GM18520 (cell line): ENCODE measurements around the gene DSE.
"Not testable (repeated sequence)": the region's sequence is repeated elsewhere in the genome, so short reads cannot be mapped to it uniquely, and the experiment has no call there.

Experiments used
- ATAC-seq: cut with Tn5 transposase; IDR thresholded peaks from one replicate; pipeline ENCODE4 v1.9.1; 2021; ENCODE audit not compliant: unreplicated experiment

The DSE gene

GRCh38 chr6:116370760-116371119 lies at the start of gene DSE:
Gene DSE, plus strand, starts transcription at chr6:116370947. Its CDS starts 28,304 bp downstream, at chr6:116399251.
- peak; percentile 52 for ATAC-seq

GRCh38 chr6:116321933-116322332 lies 48.8 kb upstream of the DSE start:
- ATAC-seq: not testable (repeated sequence)

GRCh38 chr6:116323863-116324262 lies 46.9 kb upstream of the DSE start:
- ATAC-seq: no peak

DNA sequence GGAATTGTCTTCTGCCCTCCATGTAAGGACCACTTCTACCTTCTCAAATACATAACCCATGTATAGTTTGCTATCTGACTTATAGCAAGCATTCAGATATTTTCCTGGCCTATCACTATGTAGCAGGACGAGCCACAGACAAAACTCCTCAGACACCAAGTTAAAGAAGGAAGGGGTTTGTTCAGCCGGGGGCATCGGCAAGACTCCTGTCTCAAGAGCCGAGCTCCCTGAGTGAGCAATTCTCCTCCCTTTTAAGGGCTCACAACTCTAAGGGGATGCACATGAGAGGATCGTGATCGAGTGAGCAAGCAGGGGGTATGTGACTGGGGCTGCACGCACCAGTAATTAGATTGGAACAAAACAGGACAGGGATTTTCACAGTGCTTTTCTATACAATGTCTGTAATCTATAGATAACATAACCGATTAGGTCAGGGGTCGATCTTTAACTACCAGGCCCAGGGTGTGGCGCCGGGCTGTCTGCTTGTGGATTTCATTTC lies 45.1 kb upstream of the DSE start:
- ATAC-seq: not testable (repeated sequence)

GRCh38 chr6:116326181-116326671 lies 44.5 kb upstream of the DSE start:
- ATAC-seq: no peak

GRCh38 chr6:116326996-116327395 lies 43.8 kb upstream of the DSE start:
- no peak for ATAC-seq

- ATAC-seq: no peak
Measured at GRCh38 chr6:116327803-116328527, 42.8 kb upstream of the DSE start.

- no peak for ATAC-seq
Measured at GRCh38 chr6:116328528-116328903, 42.2 kb upstream of the DSE start.

GRCh38 chr6:116329156-116329555 lies 41.6 kb upstream of the DSE start:
- no peak for ATAC-seq

GRCh38 chr6:116330511-116330910 lies 40.2 kb upstream of the DSE start:
- ATAC-seq: no peak

DNA sequence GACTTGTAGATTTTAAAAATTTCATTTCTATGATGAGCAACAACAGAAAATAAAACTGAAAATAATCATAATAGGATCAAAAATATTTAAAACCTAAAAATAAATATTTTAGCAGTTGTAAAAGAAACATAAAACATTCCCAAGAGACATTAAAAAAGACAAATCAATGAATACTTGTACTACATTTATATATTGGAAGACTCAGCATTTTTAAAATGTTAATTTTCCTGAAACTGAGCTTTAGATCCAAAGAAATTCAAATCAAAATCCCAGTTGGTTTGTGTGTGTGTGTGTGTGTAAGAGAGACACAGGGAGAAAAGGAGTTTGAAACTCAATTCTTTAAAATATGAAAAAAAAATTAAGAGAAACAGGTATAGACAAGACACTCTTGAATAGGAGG lies 38.7 kb upstream of the DSE start:
- ATAC-seq: no peak

GRCh38 chr6:116334638-116335409 lies 35.9 kb upstream of the DSE start:
- not testable (repeated sequence) for ATAC-seq

DNA sequence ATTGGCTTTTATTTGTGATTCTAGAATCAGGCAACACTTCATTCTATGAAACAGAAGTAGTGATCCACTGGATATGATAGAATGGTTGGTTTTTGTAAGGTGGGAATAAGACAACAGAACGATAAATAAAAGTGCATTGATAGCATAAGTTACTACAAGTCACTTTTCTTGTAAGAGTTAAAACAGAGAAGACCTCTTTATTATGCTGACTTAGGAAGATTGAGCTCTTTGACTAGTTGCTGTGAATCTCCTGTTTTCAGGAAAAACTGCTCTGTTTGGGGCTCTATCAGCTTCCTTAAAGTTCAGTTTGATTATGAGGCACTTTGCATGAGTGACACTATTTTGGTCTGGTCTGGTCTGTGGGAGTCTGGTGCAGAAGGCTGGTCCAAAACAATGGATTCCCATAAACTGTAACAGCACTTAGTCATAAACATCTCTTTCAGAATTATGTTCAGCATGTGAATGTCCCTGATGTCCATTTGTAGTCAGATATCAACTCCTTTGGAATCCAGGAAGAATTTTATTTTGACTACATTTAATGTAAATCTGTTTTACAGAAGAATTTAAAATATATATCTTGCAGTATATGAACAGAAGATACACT lies 35.0 kb upstream of the DSE start:
- no peak for ATAC-seq

GRCh38 chr6:116338943-116339342 lies 31.8 kb upstream of the DSE start:
- no peak for ATAC-seq

DNA sequence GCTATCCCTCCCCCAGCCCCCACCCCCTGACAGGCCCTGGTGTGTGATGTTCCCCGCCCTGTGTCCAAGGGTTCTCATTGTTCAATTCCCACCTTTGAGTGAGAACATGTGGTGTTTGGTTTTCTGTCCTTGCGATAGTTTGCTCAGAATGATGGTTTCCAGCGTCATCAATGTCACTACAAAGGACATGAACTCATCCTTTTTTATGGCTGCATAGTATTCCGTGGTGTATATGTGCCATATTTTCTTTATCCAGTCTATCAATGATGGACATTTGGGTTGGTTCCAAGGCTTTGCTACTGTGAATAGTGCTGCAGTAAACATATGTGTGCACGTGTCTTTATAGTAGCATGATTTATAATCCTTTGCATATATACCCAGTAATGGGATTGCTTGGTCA lies 30.1 kb upstream of the DSE start:
- not testable (repeated sequence) for ATAC-seq

DNA sequence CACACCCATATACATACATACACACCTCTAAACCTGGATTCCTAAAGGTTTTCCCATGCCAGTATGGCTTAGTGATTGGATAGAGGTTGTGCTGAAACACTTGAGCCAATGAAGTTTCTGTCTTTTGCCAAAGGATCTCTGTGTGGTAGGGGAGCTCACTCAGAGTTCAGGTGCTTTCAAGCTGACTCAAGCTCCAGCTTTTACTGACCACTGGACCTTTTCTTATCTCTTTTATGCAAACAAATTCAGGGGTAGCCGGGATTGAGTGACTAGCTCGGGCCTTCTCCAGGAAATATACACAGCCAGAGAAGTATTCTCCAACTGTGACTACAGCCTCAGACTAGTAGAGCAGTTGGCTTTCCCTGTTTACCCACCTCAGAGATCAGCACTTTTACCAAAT lies 21.5 kb upstream of the DSE start:
- no peak for ATAC-seq

GRCh38 chr6:116351101-116351500 lies 19.6 kb upstream of the DSE start:
- peak; percentile 41 for ATAC-seq

GRCh38 chr6:116352515-116353471 lies 18.0 kb upstream of the DSE start:
- peak; percentile 65 for ATAC-seq

- no peak for ATAC-seq
Measured at GRCh38 chr6:116354236-116354635, 16.5 kb upstream of the DSE start.

GRCh38 chr6:116355796-116356195 lies 15.0 kb upstream of the DSE start:
- no peak for ATAC-seq

DNA sequence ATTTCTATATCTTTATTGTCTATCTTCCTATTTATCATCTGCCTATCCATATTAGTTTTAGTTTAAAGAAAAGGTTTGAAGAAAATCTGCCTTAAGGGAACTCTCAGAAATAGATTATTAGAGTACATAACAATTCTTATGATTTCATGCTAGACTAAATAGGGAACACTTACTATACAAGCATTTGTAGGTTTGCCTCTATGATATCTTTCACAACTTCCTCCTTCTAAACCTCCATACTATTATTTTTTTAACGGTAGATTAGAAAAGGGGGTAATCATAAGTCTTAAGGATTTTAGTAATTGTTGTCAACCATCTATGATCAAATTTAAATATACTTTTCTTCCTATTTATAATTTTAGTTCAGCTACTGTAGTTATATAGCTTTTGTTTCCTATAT lies 11.6 kb upstream of the DSE start:
- ATAC-seq: no peak
